Mucosa of rectum (tissue), 2 donors: ENCODE measurements around the gene HBE1.
"Not testable (repeated sequence)": the region's sequence is repeated elsewhere in the genome, so short reads cannot be mapped to it uniquely, and the experiment has no call there.

ENCODE experiments used
- H3K27ac ChIP-seq, 2 donors: one replicate each; pipeline ENCODE4 v1.7.0; 2013; ENCODE audit warnings: inconsistent platforms in 2 of 2, low read depth in 2 of 2, low read length in 2 of 2
- H3K27me3 ChIP-seq, 2 donors: one replicate each; pipeline ENCODE4 v1.7.0; 2013; ENCODE audit warnings: low read length in 2 of 2; ENCODE audit not compliant: control insufficient read depth in 2 of 2, insufficient read depth in 2 of 2
- H3K36me3 ChIP-seq, 2 donors: one replicate each; pipeline ENCODE4 v1.7.0; 2013; ENCODE audit warnings: low read length in 2 of 2; ENCODE audit not compliant: control insufficient read depth in 2 of 2, insufficient read depth in 2 of 2
- H3K4me1 ChIP-seq, 2 donors: one replicate each; pipeline ENCODE4 v1.7.0; 2013; ENCODE audit warnings: low read length in 2 of 2, mild to moderate bottlenecking in 1 of 2; ENCODE audit not compliant: control insufficient read depth in 2 of 2, insufficient read depth in 2 of 2
- H3K4me3 ChIP-seq, 2 donors: one replicate each; pipeline ENCODE4 v1.7.0; 2013; ENCODE audit warnings: low read length in 2 of 2
- H3K9ac ChIP-seq, 2 donors: one replicate each; pipeline ENCODE4 v1.7.0; 2013; ENCODE audit warnings: low read length in 2 of 2, low read depth in 1 of 2, mild to moderate bottlenecking in 1 of 2
- H3K9me3 ChIP-seq, 2 donors: one replicate each; pipeline ENCODE4 v1.7.0; 2013; ENCODE audit warnings: low read length in 2 of 2; ENCODE audit not compliant: control insufficient read depth in 2 of 2
- donor health status: healthy.
- donor health status: Normal muscosa, but diverticular disease.

The HBE1 gene

GRCh38 chr11:5254023-5254422 is 15.7 kb downstream of the HBE1 start:
- not testable (repeated sequence) for H3K9me3 ChIP-seq, H3K36me3 ChIP-seq, H3K27me3 ChIP-seq, H3K4me1 ChIP-seq, H3K4me3 ChIP-seq, H3K27ac ChIP-seq, H3K9ac ChIP-seq

- not testable (repeated sequence) for H3K9me3 ChIP-seq, H3K27me3 ChIP-seq, H3K36me3 ChIP-seq, H3K27ac ChIP-seq, H3K4me1 ChIP-seq, H3K9ac ChIP-seq, H3K4me3 ChIP-seq
Observed at GRCh38 chr11:5253440-5253839, 16.3 kb downstream of the HBE1 start.

GRCh38 chr11:5252919-5253265 is 16.9 kb downstream of the HBE1 start:
- H3K9ac ChIP-seq = no peak overlapping the region
- H3K27ac ChIP-seq = no peak overlapping the region
- no peaks in the 10 kb centered on the region for H3K9me3 ChIP-seq
- H3K4me1 ChIP-seq = no peaks in the 10 kb centered on the region
- H3K27me3 ChIP-seq = no peaks in the 10 kb centered on the region
- H3K4me3 ChIP-seq = no peak overlapping the region
- H3K36me3 ChIP-seq = no peaks in the 10 kb centered on the region

GRCh38 chr11:5252192-5252918 is 17.4 kb downstream of the HBE1 start:
- H3K4me1 ChIP-seq = no peaks in the 10 kb centered on the region
- H3K4me3 ChIP-seq = no peak overlapping the region
- H3K27me3 ChIP-seq = no peaks in the 10 kb centered on the region
- H3K9me3 ChIP-seq = no peaks in the 10 kb centered on the region
- no peaks in the 10 kb centered on the region for H3K36me3 ChIP-seq
- no peak overlapping the region for H3K27ac ChIP-seq
- no peak overlapping the region for H3K9ac ChIP-seq

- Histone ChIP-seq H3K27ac (no peak overlapping the region), H3K9me3 (no peaks in the 10 kb centered on the region), H3K4me1 (no peaks in the 10 kb centered on the region), H3K27me3 (no peaks in the 10 kb centered on the region), H3K9ac (no peak overlapping the region), H3K4me3 (no peak overlapping the region), H3K36me3 (no peaks in the 10 kb centered on the region)
Observed at GRCh38 chr11:5251746-5252145, 18.0 kb downstream of the HBE1 start.

GRCh38 chr11:5250543-5251204 is 19.1 kb downstream of the HBE1 start:
- H3K9me3 ChIP-seq = no peaks in the 10 kb centered on the region
- no peaks in the 10 kb centered on the region for H3K36me3 ChIP-seq
- no peaks in the 10 kb centered on the region for H3K27me3 ChIP-seq
- H3K4me1 ChIP-seq = no peaks in the 10 kb centered on the region
- H3K9ac ChIP-seq = no peak overlapping the region
- H3K4me3 ChIP-seq = no peak overlapping the region
- H3K27ac ChIP-seq = no peak overlapping the region

GRCh38 chr11:5249807-5250396 is 19.8 kb downstream of the HBE1 start, which contains the start of gene HBG1:
Gene HBG1 (minus strand): TSS chr11:5249857. CDS start chr11:5249804, 53 bp downstream.
- H3K9ac ChIP-seq, H3K27ac ChIP-seq, H3K27me3 ChIP-seq, H3K4me3 ChIP-seq, H3K9me3 ChIP-seq, H3K36me3 ChIP-seq, H3K4me1 ChIP-seq: not testable (repeated sequence)

- not testable (repeated sequence) for H3K9me3 ChIP-seq, H3K9ac ChIP-seq, H3K36me3 ChIP-seq, H3K27me3 ChIP-seq, H3K27ac ChIP-seq, H3K4me3 ChIP-seq, H3K4me1 ChIP-seq
Observed at GRCh38 chr11:5248498-5248897, 21.2 kb downstream of the HBE1 start.

- Histone ChIP-seq H3K4me3 (no peak overlapping the region), H3K27ac (no peak overlapping the region), H3K9me3 (no peaks in the 10 kb centered on the region), H3K36me3 (no peaks in the 10 kb centered on the region), H3K27me3 (no peaks in the 10 kb centered on the region), H3K4me1 (no peaks in the 10 kb centered on the region), H3K9ac (no peak overlapping the region)
Observed at GRCh38 chr11:5247472-5248192, 22.1 kb downstream of the HBE1 start.
